Ectodermal cell (in vitro differentiated cells): ENCODE results near the gene RHBDF1. TPM values are rescaled to one million over a fixed set of nuclear protein-coding genes. Genes with fewer than 3 reads are reported as not detected.
A peak's percentile ranks its signal among the peaks of the same experiment; 100 is the strongest.

Experiments used
- H3K27ac ChIP-seq: 2 replicates; pipeline ENCODE4 v1.7.0; 2013; ENCODE audit warnings: mild to moderate bottlenecking, low read depth, low read length; ENCODE audit not compliant: insufficient read depth, poor library complexity, severe bottlenecking
- H3K27me3 ChIP-seq: 2 replicates; pipeline ENCODE4 v1.7.0; 2013; ENCODE audit warnings: mild to moderate bottlenecking, low read length; ENCODE audit not compliant: insufficient read depth, control insufficient read depth, poor library complexity, severe bottlenecking
- H3K36me3 ChIP-seq: one replicate; pipeline ENCODE4 v1.7.0; 2013; ENCODE audit warnings: low read length; ENCODE audit not compliant: control insufficient read depth, insufficient read depth
- H3K4me1 ChIP-seq: one replicate; pipeline ENCODE4 v1.7.0; 2013; ENCODE audit warnings: low read length; ENCODE audit not compliant: control insufficient read depth, insufficient read depth
- H3K4me3 ChIP-seq: 2 replicates; pipeline ENCODE4 v1.7.0; 2013; ENCODE audit warnings: low read depth, low read length, control low read depth; ENCODE audit not compliant: insufficient read depth
- H3K9me3 ChIP-seq: 2 replicates; pipeline ENCODE4 v1.7.0; 2013; ENCODE audit warnings: mild to moderate bottlenecking, low read length, moderate library complexity; ENCODE audit not compliant: control insufficient read depth
- WGBS, 2 experiments: methylation state at CpG; one replicate each; pipeline ENCODE4 v1.1.7; 2013; ENCODE audit warnings: missing lambda C conversion rate in 2 of 2; 5-methylcytosine and 5-hydroxymethylcytosine counted together
- polyA plus RNA-seq, 4 experiments: library from polyadenylated mRNA; stranded (reverse); fragments of 50-300 nt; gene quantifications; one replicate each; pipeline ENCODE4 v1.2.3, GENCODE V29; 2013

Gene RHBDF1
- 34.5 TPM for polyA plus RNA-seq (2013, experiment 1 of 4)
- 28.3 TPM for polyA plus RNA-seq (2013, experiment 2 of 4)
- 23.3 TPM for polyA plus RNA-seq (2013, experiment 3 of 4)
- polyA plus RNA-seq (2013, experiment 4 of 4): 25.5 TPM

GRCh38 chr16:72561-73548 lies at the start of gene RHBDF1:
Gene RHBDF1 (minus strand): TSS chr16:72631. CDS start chr16:65015, 7,616 bp downstream.
- Histone ChIP-seq H3K27ac (peak within 1 kb of the TSS; percentile 32), H3K4me3 (peak within 1 kb of the TSS; percentile 60), H3K9me3 (no peaks in the 10 kb centered on the region), H3K27me3 (peaks cover 8% of the 10 kb centered on the region), H3K36me3 (no peaks in the 10 kb centered on the region), H3K4me1 (peaks cover 56% of the 10 kb centered on the region)
- 22 to 23% methylated on average over 62 of the region's 62 CpGs for WGBS, 2 experiments

GRCh38 chr16:120756-121155 lies 48.3 kb upstream of the RHBDF1 start:
- 86 to 93% methylated on average over 2 of the region's 2 CpGs for WGBS, 2 experiments
- Histone ChIP-seq H3K36me3 (no peaks in the 10 kb centered on the region), H3K27me3 (no peaks in the 10 kb centered on the region), H3K4me1 (no peaks in the 10 kb centered on the region), H3K27ac (no peak overlapping the region), H3K9me3 (no peaks in the 10 kb centered on the region), H3K4me3 (no peak overlapping the region)

DNA sequence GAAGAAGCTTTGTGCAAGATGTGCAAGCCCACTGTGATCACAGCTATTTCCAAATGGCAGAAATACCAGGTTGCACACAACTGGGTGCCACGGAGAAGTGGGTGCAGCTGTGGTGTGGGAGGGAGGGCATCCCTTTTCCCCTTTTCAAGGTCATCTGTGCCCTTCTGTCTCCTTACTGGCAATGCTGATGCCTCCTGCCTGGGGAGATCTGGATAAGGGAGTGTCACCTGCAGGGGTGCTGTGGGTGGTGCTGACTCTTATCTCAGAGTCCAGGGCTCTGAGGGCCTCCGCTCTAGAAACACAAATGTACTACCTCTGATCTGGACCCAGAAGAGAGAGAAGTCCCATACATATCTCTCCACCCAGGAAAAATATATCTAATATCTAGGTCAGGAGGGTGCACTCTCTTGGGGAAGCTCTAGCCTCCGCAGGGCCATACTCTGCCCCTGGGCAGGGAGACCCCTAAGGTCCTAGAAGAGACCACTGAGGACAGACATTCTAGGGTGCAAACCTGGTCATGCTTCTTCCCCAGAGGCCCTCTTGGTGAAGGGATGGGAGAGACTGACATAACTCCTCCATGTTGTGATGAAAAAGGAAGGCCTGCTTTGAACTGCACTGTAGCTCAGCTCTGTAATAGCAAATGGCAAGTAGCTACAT lies 47.5 kb upstream of the RHBDF1 start:
- WGBS, 2 experiments: 91 to 92% methylated on average over 3 of the region's 3 CpGs
- no peak overlapping the region for H3K4me3 ChIP-seq
- no peaks in the 10 kb centered on the region for H3K27me3 ChIP-seq
- no peaks in the 10 kb centered on the region for H3K9me3 ChIP-seq
- H3K4me1 ChIP-seq: no peaks in the 10 kb centered on the region
- no peak overlapping the region for H3K27ac ChIP-seq
- no peaks in the 10 kb centered on the region for H3K36me3 ChIP-seq

GRCh38 chr16:119295-119694 lies 46.9 kb upstream of the RHBDF1 start:
- no peaks in the 10 kb centered on the region for H3K36me3 ChIP-seq
- H3K27me3 ChIP-seq: no peaks in the 10 kb centered on the region
- H3K27ac ChIP-seq: no peak overlapping the region
- no peak overlapping the region for H3K4me3 ChIP-seq
- WGBS, 2 experiments: 93 to 96% methylated on average over 5 of the region's 5 CpGs
- H3K9me3 ChIP-seq: no peaks in the 10 kb centered on the region
- no peaks in the 10 kb centered on the region for H3K4me1 ChIP-seq

DNA sequence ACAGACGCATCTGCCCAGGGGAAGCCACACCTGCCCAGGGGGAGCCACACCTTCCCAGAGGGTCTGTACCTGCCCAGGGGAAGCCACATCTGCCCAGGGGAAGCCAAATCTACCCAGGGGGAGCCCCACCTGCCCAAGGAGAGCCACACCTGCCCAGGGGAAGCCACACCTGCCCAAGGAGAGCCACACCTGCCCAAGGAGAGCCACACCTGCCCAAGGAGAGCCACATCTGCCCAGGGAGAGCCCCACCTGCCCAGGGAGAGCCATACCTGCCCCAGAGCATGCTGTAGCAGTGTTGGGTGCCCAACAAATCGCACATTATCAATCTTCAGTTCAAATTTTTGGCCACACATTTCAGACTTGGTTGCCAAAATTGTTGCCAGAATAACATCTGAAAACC lies 46.4 kb upstream of the RHBDF1 start:
- Histone ChIP-seq H3K4me1 (no peaks in the 10 kb centered on the region), H3K27me3 (no peaks in the 10 kb centered on the region)
- WGBS, 2 experiments: 91 to 92% methylated on average over 2 of the region's 2 CpGs

GRCh38 chr16:117379-118365 lies 45.2 kb upstream of the RHBDF1 start:
- Histone ChIP-seq H3K9me3 (no peaks in the 10 kb centered on the region), H3K27me3 (no peaks in the 10 kb centered on the region), H3K4me1 (no peaks in the 10 kb centered on the region), H3K36me3 (no peaks in the 10 kb centered on the region), H3K4me3 (no peak overlapping the region), H3K27ac (no peak overlapping the region)
- 76 to 81% methylated on average over 19 of the region's 19 CpGs for WGBS, 2 experiments

More for the DNA sequence above, 46.4 kb upstream of the RHBDF1 start:
- Histone ChIP-seq H3K4me3 (no peak overlapping the region), H3K27ac (no peak overlapping the region), H3K9me3 (no peaks in the 10 kb centered on the region), H3K36me3 (no peaks in the 10 kb centered on the region)

DNA sequence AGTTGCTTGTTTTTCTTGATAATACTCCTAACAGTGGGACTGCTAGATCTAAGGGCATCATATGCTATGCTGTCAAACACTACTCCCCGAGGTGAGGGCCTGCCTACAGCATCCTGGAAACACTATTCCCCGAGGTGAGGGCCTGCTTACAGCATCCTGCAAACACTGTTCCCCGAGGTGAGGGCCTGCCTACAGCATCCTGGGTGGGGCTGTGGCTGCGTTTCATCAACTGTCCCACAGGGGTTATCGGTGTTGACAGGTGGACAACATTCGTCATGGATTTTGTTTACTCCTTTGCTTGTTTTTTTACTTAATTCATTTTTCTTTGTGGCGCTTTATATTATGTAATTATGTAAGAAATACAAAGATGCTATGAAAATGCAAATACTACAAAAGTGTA lies 43.6 kb upstream of the RHBDF1 start:
- no peaks in the 10 kb centered on the region for H3K27me3 ChIP-seq
- H3K4me3 ChIP-seq: no peak overlapping the region
- 93 to 94% methylated on average over 6 of the region's 7 CpGs for WGBS, 2 experiments
- H3K9me3 ChIP-seq: no peaks in the 10 kb centered on the region
- H3K27ac ChIP-seq: no peak overlapping the region
- peaks cover 6% of the 10 kb centered on the region for H3K36me3 ChIP-seq
- no peaks in the 10 kb centered on the region for H3K4me1 ChIP-seq

DNA sequence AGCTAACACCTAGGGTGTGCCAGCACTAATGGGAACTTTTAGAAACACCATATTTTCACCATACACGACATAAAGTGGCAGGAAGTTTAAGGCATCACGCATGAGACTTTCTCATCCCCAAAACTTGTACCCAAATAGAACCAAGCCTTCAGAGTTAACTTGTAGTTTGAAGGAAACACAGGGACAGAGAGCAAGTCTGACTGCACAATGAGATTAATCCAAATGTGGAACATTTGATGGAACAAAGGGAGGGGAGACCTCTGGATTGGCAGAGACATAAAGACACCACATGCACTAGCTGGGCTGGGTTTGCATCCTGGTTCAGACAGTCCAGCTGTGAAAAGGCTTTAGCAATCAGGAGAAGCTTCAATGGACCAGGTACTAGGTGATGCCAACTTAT lies 41.9 kb upstream of the RHBDF1 start:
- no peaks in the 10 kb centered on the region for H3K4me1 ChIP-seq
- no peaks in the 10 kb centered on the region for H3K27me3 ChIP-seq
- no peak overlapping the region for H3K27ac ChIP-seq
- H3K9me3 ChIP-seq: no peaks in the 10 kb centered on the region
- 98 to 100% methylated on average over 2 of the region's 2 CpGs for WGBS, 2 experiments
- no peak overlapping the region for H3K4me3 ChIP-seq
- H3K36me3 ChIP-seq: peaks cover 6% of the 10 kb centered on the region

- Histone ChIP-seq H3K9me3 (no peaks in the 10 kb centered on the region), H3K27me3 (no peaks in the 10 kb centered on the region), H3K4me1 (no peaks in the 10 kb centered on the region), H3K27ac (no peak overlapping the region), H3K36me3 (peaks cover 6% of the 10 kb centered on the region), H3K4me3 (no peak overlapping the region)
- 95% methylated on average over 21 of the region's 21 CpGs for WGBS, 2 experiments
Observed at GRCh38 chr16:112153-112840, 39.9 kb upstream of the RHBDF1 start.
